ENCODE results near the gene EPS8L2.

DNA sequence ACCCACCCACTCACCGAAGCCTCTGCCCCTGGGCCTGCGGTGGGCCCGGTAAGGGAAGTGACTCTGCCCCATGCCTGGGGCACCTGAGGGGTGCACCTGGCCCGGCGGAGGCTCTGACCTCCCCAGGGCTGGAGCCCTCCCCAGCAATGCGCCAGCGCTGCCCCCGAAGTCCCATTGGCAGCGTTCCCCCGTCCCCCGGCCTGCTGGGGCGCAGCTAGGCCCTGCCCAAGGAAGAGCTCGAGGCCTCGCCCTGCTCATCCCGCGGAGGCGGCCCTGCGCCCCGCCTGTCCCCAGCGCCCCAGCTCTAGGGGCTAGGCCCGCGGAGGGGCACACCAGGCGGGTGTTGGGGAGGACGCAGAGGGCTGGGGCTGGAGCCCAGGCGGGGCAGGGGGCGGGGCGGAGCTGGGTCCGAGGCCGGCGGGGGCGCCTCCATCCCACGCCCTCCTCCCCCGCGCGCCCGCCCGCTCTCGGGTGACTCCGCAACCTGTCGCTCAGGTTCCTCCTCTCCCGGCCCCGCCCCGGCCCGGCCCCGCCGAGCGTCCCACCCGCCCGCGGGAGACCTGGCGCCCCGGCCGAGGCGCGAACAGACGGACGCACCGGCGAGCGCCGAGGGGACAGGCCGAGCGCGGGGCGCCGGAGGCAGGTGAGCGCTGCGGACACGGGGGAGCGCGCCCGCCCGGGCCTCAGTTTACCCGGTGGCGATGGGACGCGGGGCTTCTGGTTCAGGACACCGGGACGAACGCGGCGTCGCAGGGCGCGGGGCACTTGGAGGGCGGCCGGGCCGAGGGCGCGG is at the start of gene EPS8L2:
- TF ChIP-seq, protein P1, sequence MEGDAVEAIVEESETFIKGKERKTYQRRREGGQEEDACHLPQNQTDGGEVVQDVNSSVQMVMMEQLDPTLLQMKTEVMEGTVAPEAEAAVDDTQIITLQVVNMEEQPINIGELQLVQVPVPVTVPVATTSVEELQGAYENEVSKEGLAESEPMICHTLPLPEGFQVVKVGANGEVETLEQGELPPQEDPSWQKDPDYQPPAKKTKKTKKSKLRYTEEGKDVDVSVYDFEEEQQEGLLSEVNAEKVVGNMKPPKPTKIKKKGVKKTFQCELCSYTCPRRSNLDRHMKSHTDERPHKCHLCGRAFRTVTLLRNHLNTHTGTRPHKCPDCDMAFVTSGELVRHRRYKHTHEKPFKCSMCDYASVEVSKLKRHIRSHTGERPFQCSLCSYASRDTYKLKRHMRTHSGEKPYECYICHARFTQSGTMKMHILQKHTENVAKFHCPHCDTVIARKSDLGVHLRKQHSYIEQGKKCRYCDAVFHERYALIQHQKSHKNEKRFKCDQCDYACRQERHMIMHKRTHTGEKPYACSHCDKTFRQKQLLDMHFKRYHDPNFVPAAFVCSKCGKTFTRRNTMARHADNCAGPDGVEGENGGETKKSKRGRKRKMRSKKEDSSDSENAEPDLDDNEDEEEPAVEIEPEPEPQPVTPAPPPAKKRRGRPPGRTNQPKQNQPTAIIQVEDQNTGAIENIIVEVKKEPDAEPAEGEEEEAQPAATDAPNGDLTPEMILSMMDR (IDR thresholded peaks at IDR 0.05 in 8 of 11, conservative IDR thresholded peaks at IDR 0.05 in 3 of 11), result no peak
- TF ChIP-seq POLR2A (IDR thresholded peaks at IDR 0.05), result no peak
- peak in 2 of 3 donors; percentile 12 to 53 for TF ChIP-seq POLR2AphosphoS5 (IDR thresholded peaks at IDR 0.05)

Measured in spleen (tissue), 7 donors.